Gastrocnemius medialis (tissue), 4 donors: ENCODE results near the gene SPTBN2.

ENCODE experiments used
- CTCF ChIP-seq, 5 experiments: fragments of 450-650 bp in 3 of 5; fragments of 200-600 bp in 2 of 5; sonication (generic) in 2 of 5; IDR thresholded peaks in 4 of 5; conservative IDR thresholded peaks in 1 of 5; 1 replicate in 4 of 5; 2 replicates in 1 of 5; pipeline ENCODE4 v1.5.1; 2016 to 2019; ENCODE audit warnings: antibody characterized with exemption in 5 of 5, mild to moderate bottlenecking in 3 of 5, moderate library complexity in 3 of 5
- POLR2A ChIP-seq, 2 donors: fragments of 450-650 bp; IDR thresholded peaks; one replicate each; pipeline ENCODE4 v1.6.1; 2017; ENCODE audit warnings: antibody characterized with exemption in 2 of 2, mild to moderate bottlenecking in 2 of 2, moderate library complexity in 2 of 2

- TF ChIP-seq POLR2A (IDR thresholded peaks at IDR 0.05) (no peak), CTCF (IDR thresholded peaks at IDR 0.05 in 4 of 5, conservative IDR thresholded peaks at IDR 0.05 in 1 of 5) (no peak)
These were observed 28.7 kb downstream of the SPTBN2 start for GRCh38 chr11:66700337-66700736.
